GM12875 (cell line): ENCODE results near the gene NFIA.
"Not testable (repeated sequence)": the region's sequence is repeated elsewhere in the genome, so short reads cannot be mapped to it uniquely, and the experiment has no call there.

Experiments used
- H3K4me3 ChIP-seq: one replicate; pipeline ENCODE4 v1.5.1; 2011; ENCODE audit warnings: low read depth, low read length, control low read depth
- TF ChIP-seq, protein P1 (sequence below): IDR thresholded peaks from 2 replicates; pipeline ENCODE4 v1.5.1; 2011; ENCODE audit warnings: low read depth, mild to moderate bottlenecking, control low read depth, inconsistent platforms, low read length, moderate library complexity, borderline replicate concordance; ENCODE audit not compliant: insufficient read depth

NFIA gene

GRCh38 chr1:61064673-61065072, 17.7 kb upstream of the NFIA start:
- H3K4me3 ChIP-seq = no peak overlapping the region
- TF ChIP-seq, protein P1, sequence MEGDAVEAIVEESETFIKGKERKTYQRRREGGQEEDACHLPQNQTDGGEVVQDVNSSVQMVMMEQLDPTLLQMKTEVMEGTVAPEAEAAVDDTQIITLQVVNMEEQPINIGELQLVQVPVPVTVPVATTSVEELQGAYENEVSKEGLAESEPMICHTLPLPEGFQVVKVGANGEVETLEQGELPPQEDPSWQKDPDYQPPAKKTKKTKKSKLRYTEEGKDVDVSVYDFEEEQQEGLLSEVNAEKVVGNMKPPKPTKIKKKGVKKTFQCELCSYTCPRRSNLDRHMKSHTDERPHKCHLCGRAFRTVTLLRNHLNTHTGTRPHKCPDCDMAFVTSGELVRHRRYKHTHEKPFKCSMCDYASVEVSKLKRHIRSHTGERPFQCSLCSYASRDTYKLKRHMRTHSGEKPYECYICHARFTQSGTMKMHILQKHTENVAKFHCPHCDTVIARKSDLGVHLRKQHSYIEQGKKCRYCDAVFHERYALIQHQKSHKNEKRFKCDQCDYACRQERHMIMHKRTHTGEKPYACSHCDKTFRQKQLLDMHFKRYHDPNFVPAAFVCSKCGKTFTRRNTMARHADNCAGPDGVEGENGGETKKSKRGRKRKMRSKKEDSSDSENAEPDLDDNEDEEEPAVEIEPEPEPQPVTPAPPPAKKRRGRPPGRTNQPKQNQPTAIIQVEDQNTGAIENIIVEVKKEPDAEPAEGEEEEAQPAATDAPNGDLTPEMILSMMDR = no peak

GRCh38 chr1:61067446-61068019, 14.8 kb upstream of the NFIA start:
- TF ChIP-seq, protein P1 = no peak
- H3K4me3 ChIP-seq = no peak overlapping the region

DNA sequence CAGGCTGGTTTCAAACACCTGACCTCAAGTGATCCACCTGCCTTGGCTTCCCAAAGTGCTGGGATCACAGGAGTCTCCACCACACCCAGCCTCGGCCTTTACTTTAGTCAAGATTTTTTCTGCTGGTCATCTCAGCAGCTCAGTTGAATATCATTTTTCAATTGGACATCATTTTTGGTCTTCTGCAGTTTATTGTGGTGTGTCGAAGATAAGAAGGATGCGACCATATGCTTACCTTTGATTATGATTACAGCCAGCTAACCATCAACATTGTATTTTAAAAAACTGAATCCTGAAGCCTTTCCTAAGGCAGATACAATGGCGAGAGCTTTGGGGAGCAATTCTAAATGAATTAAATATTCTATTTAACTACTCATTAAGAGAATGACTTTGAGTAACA, 12.3 kb upstream of the NFIA start:
- H3K4me3 ChIP-seq = no peak overlapping the region
- TF ChIP-seq, protein P1 = no peak

GRCh38 chr1:61071205-61072130, 10.9 kb upstream of the NFIA start:
- TF ChIP-seq, protein P1 = no peak
- no peak overlapping the region for H3K4me3 ChIP-seq

DNA sequence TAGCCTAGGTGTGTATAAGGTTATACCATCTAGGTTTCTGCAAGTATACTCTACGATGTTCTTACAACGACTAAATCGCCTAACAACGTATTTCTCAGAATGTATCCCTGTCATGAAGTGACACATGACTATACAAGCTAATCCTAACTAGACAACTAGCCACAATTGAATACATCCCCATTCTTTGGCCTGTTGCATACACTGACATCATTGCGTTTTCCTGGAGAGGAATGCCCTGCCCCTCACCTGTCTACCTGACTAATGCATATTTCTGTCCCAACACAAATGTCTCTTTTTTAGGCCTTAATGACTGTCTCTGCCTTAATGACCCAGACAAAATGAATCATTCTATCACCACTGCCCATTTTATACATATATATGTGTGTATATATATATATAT, 8.5 kb upstream of the NFIA start:
- TF ChIP-seq, protein P1 = no peak
- no peak overlapping the region for H3K4me3 ChIP-seq

DNA sequence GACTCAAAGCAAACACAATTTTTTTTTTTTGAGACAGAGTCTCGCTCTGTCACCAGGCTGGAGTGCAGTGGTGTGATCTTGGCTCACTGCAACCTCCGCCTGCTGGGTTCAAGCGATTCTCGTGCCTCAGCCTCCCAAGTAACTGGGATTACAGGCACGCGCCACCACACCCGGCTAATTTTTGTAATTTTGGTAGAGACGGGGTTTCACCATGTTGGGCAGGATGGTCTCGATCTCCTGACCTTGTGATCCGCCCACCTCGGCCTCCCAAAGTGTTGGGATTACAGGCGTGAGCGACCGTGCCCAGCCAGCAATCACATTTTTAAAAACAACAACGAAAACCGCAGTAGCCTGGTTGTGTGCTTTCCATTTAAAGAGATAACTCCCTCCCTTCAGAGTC, 6.5 kb upstream of the NFIA start:
- not testable (repeated sequence) for H3K4me3 ChIP-seq

DNA sequence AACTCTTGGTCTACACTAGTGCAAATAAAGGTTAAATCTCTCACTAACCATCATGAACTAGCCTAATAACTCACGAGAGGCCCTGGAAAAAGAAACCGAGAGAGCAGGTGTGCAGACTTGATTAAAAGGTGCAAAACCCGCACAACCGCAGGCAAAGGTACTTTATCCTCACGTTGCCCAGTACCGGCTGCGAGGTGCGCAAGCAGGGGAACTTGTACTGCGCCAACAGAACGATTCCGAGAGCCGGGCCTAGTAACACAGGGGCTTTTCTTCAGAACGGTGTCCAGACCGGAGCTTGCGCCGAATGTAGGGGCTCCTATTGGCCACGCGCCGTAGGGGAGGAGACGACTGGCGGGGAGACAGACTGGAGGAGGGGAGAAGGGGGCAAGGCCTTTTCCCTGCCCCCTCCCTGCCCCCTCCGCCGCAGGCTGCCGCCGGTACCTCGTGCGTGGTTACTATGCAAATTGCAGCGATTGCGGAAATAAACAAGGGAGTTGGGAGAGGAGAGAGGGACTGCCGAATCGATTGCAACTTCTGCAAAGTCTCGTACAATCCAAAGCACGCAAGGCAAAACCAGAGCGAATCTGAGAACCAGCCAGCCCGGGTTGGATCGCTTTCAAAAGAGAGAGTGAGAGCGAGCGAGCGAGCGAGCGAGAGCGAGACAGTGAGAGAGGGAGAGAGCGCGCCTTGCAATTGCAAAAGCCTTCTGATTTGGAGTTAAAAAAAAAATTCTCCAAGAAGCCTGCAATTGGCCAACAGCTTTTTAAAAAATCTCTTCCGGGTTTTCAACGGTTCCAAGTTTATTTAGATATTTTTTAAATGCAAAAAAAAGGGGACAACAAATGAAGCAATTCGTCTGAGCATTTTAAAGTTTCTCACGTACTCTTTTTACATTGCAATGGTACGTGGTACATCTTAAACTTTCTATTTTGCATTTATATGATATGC, 5.4 kb upstream of the NFIA start:
- TF ChIP-seq, protein P1 = no peak
- H3K4me3 ChIP-seq = peak overlapping the region; percentile 25
